Effector memory CD8-positive, alpha-beta T cell (primary cell): Measurements from ENCODE around the gene GNG12.

ENCODE experiments used
- ATAC-seq: fragments of 150-1000 bp; cut with Tn5 transposase; replicated peaks from 2 replicates; pipeline ENCODE4 v1.10.0; 2021; ENCODE audit warnings: mild to moderate bottlenecking, moderate library complexity
- DNase-seq, 3 experiments: peaks; one replicate each; pipeline ENCODE4 v3.0.0; 2021
- H3K27ac Mint-ChIP-seq, 2 donors: one replicate each; pipeline ENCODE4 v1.8.0; 2022; ENCODE audit warnings: mild to moderate bottlenecking in 2 of 2, mixed read lengths in 2 of 2, moderate library complexity in 2 of 2
- H3K27me3 Mint-ChIP-seq, 2 donors: one replicate each; pipeline ENCODE4 v1.8.0; 2022; ENCODE audit warnings: mixed read lengths in 2 of 2
- H3K36me3 Mint-ChIP-seq: one replicate; pipeline ENCODE4 v1.8.0; 2022; ENCODE audit warnings: mild to moderate bottlenecking, moderate library complexity, mixed read lengths; ENCODE audit not compliant: insufficient read depth
- H3K4me1 Mint-ChIP-seq, 2 donors: one replicate each; pipeline ENCODE4 v1.8.0; 2022; ENCODE audit warnings: low read depth in 2 of 2, mixed read lengths in 2 of 2
- H3K4me3 Mint-ChIP-seq, 2 donors: one replicate each; pipeline ENCODE4 v1.8.0; 2022; ENCODE audit warnings: mild to moderate bottlenecking in 2 of 2, mixed read lengths in 2 of 2, moderate library complexity in 2 of 2
- H3K9me3 Mint-ChIP-seq, 2 donors: one replicate each; pipeline ENCODE4 v1.8.0; 2022; ENCODE audit warnings: mixed read lengths in 2 of 2

GNG12 gene

GRCh38 chr1:67745875-67746698 lies 87.2 kb downstream of the GNG12 start:
- Mint-ChIP-seq H3K27ac (no peak overlapping the region), H3K36me3 (no peaks in the 10 kb centered on the region), H3K27me3 (peaks cover 48 to 57% of the 10 kb centered on the region in 2 donors), H3K9me3 (no peaks in the 10 kb centered on the region), H3K4me1 (no peaks in the 10 kb centered on the region), H3K4me3 (no peak overlapping the region)
- no peak for DNase-seq
- no peak for ATAC-seq

DNA sequence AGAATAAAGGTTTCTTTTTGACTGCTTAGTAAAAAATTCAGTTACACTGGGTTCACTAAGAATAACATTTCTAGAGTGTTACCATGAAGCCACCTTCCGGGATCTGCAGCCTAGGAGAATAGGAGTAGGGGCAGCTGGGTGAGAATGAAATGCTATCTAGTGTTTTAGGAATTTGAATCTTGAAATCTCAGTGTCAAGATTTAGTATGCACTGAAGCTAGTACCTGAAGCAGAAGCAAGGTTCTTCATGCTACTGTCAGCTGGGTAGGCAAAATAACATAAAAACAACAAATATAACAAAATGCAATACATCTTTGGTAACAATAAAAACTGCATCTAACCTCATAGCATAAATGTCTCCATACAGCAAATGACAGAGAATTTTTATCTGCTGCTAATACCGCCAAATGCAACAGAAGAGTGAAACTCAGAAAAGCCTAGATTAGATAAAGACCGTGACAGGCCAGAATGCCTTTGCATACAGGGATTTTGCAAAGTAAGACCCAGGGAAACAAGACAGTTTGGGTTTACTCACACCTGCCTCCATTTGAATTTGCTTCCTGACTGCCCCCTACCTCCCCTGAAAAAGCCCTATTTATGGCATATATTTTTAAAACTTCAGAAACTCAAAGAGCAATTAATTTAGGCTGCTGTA lies 90.1 kb downstream of the GNG12 start:
- peaks cover 40 to 47% of the 10 kb centered on the region in 2 donors for H3K27me3 Mint-ChIP-seq
- DNase-seq (no peak), ATAC-seq (no peak)
- H3K27ac Mint-ChIP-seq, result no peak overlapping the region
- no peak overlapping the region for H3K4me3 Mint-ChIP-seq
- no peaks in the 10 kb centered on the region for H3K4me1 Mint-ChIP-seq
- H3K9me3 Mint-ChIP-seq, result no peaks in the 10 kb centered on the region
- no peaks in the 10 kb centered on the region for H3K36me3 Mint-ChIP-seq

GRCh38 chr1:67741736-67742135 lies 91.5 kb downstream of the GNG12 start:
- H3K4me3 Mint-ChIP-seq, result no peak overlapping the region
- H3K4me1 Mint-ChIP-seq, result peaks cover 0 to under 1% of the 10 kb centered on the region in 2 donors

GRCh38 chr1:67741121-67741520 lies 92.1 kb downstream of the GNG12 start:
- H3K4me1 Mint-ChIP-seq, result peaks cover 4 to 6% of the 10 kb centered on the region in 2 donors
- ATAC-seq (no peak), DNase-seq (no peak)
- H3K27ac Mint-ChIP-seq, result no peak overlapping the region
- peaks cover 22 to 28% of the 10 kb centered on the region in 2 donors for H3K27me3 Mint-ChIP-seq
- no peaks in the 10 kb centered on the region for H3K36me3 Mint-ChIP-seq
- no peak overlapping the region for H3K4me3 Mint-ChIP-seq
- no peaks in the 10 kb centered on the region for H3K9me3 Mint-ChIP-seq

More at GRCh38 chr1:67741736-67742135, 91.5 kb downstream of the GNG12 start:
- Mint-ChIP-seq H3K9me3 (no peaks in the 10 kb centered on the region), H3K27ac (no peak overlapping the region), H3K27me3 (peaks cover 28 to 34% of the 10 kb centered on the region in 2 donors), H3K36me3 (no peaks in the 10 kb centered on the region)
- no peak for DNase-seq
- ATAC-seq, result no peak

DNA sequence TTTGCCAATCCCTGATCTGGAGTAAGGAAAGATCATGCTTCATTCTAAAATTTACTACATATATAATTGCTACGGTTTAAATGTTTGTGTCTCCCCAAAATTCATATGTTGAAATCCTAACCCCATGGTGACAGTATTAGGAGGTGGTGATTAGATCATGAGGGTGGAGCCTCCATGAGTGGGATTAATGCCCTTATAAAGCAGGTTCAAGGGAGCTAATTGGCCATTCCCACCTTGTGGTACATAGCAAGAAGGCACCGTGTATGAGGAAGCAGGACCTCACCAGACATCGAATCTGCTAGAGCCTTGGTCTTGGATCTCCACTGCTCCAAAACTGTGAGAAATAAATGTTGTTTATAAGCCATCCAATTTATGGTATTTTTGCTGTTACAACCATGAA lies 92.7 kb downstream of the GNG12 start:
- H3K9me3 Mint-ChIP-seq, result no peaks in the 10 kb centered on the region
- no peak overlapping the region for H3K27ac Mint-ChIP-seq
- H3K27me3 Mint-ChIP-seq, result peaks cover 16 to 22% of the 10 kb centered on the region in 2 donors
- no peak overlapping the region for H3K4me3 Mint-ChIP-seq
- peaks cover 8 to 11% of the 10 kb centered on the region in 2 donors for H3K4me1 Mint-ChIP-seq
- H3K36me3 Mint-ChIP-seq, result no peaks in the 10 kb centered on the region
- DNase-seq (no peak), ATAC-seq (no peak)

DNA sequence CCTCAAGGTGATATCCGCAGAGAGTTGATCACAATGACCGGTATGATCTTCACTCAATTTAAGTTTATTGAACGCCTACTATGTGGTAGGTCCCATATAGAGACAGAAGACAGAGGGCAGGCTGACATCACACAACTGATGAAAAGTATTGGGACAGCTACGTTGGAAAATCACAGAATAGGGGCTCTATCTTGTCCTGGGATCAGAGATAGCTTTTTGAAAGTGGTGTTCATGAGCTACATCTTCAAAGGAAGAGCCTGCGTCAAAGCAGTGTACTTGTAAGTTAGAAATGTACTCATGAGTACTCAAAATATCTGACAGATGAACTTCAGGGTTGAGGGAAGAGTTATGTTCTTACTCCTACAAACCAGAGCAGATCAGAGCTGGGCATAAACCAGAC lies 93.9 kb downstream of the GNG12 start:
- Mint-ChIP-seq H3K9me3 (no peaks in the 10 kb centered on the region), H3K27ac (no peak overlapping the region), H3K4me1 (peaks cover 8 to 11% of the 10 kb centered on the region in 2 donors), H3K27me3 (peaks cover 5 to 10% of the 10 kb centered on the region in 2 donors), H3K4me3 (no peak overlapping the region), H3K36me3 (no peaks in the 10 kb centered on the region)
- DNase-seq (no peak), ATAC-seq (no peak)

- peaks cover 0 to 10% of the 10 kb centered on the region in 2 donors for H3K27me3 Mint-ChIP-seq
- H3K4me3 Mint-ChIP-seq, result no peak overlapping the region
- peaks cover 8 to 11% of the 10 kb centered on the region in 2 donors for H3K4me1 Mint-ChIP-seq
- no peaks in the 10 kb centered on the region for H3K36me3 Mint-ChIP-seq
- H3K9me3 Mint-ChIP-seq, result no peaks in the 10 kb centered on the region
- DNase-seq (no peak), ATAC-seq (no peak)
- H3K27ac Mint-ChIP-seq, result no peak overlapping the region
Observed at GRCh38 chr1:67738401-67738800, 94.9 kb downstream of the GNG12 start.

GRCh38 chr1:67737875-67738274 lies 95.4 kb downstream of the GNG12 start:
- Mint-ChIP-seq H3K9me3 (no peaks in the 10 kb centered on the region), H3K27me3 (peaks cover 0 to 10% of the 10 kb centered on the region in 2 donors), H3K36me3 (no peaks in the 10 kb centered on the region), H3K4me3 (no peak overlapping the region), H3K27ac (no peak overlapping the region), H3K4me1 (peaks cover 8 to 11% of the 10 kb centered on the region in 2 donors)
- no peak for DNase-seq
- ATAC-seq, result no peak

DNA sequence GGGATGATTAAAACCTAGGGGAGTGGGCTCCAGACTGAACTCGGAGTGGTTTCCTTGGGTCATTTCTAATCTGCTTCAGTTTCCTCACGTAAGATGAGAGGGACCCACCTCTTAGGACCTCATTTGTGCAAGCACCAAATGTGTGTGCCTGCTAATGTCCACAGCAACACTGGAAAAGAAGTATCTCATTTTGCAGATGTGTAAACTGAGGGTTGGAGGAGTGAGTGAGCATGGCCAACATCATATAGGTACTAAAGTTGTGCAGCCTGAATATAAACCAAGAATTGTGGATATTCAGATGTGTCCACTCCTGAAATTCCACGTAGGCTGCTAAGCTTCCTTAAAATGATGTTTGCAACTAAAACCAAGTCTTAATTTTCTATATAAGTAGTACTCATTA lies 96.5 kb downstream of the GNG12 start:
- no peak for DNase-seq
- Mint-ChIP-seq H3K9me3 (no peaks in the 10 kb centered on the region), H3K4me1 (peaks cover 8 to 11% of the 10 kb centered on the region in 2 donors), H3K27ac (peak overlapping the region; percentile 50 to 92), H3K4me3 (peak overlapping the region in 1 of 2 donors; percentile 77), H3K27me3 (peaks cover 0 to 10% of the 10 kb centered on the region in 2 donors), H3K36me3 (no peaks in the 10 kb centered on the region)
- ATAC-seq, result no peak

GRCh38 chr1:67735806-67736627 lies 97.2 kb downstream of the GNG12 start:
- Mint-ChIP-seq H3K36me3 (no peaks in the 10 kb centered on the region), H3K27ac (peak overlapping the region; percentile 50 to 92)
- ATAC-seq, result peak; percentile 83

GRCh38 chr1:67735206-67735605 lies 98.1 kb downstream of the GNG12 start:
- H3K27ac Mint-ChIP-seq, result peak overlapping the region in 1 of 2 donors; percentile 92
- no peak overlapping the region for H3K4me3 Mint-ChIP-seq
- H3K4me1 Mint-ChIP-seq, result peaks cover 8 to 11% of the 10 kb centered on the region in 2 donors
- H3K9me3 Mint-ChIP-seq, result no peaks in the 10 kb centered on the region
- peaks cover 0 to 10% of the 10 kb centered on the region in 2 donors for H3K27me3 Mint-ChIP-seq
- ATAC-seq (no peak), DNase-seq (no peak)
- H3K36me3 Mint-ChIP-seq, result no peaks in the 10 kb centered on the region

More at GRCh38 chr1:67735806-67736627, 97.2 kb downstream of the GNG12 start:
- Mint-ChIP-seq H3K4me3 (peak overlapping the region; percentile 72 to 77), H3K9me3 (no peaks in the 10 kb centered on the region), H3K4me1 (peaks cover 8 to 11% of the 10 kb centered on the region in 2 donors), H3K27me3 (peaks cover 0 to 10% of the 10 kb centered on the region in 2 donors)
- DNase-seq, result no peak

DNA sequence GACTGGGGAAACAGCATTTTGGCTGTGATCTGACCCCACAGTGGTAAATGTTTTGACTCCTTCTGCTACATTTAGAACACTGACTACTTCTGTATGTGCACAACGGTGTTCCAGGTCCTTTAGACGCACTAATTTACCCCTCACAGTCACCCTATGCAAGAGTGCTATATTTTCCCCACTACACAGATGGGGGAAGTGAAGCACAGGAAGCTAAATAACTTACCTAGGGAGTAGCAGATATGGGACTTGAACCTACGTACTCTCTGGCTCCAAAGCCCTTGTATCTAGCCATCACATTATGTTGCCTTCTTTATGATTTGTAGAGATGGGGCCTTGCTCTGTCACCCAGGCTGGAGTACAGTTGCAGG lies 99.0 kb downstream of the GNG12 start:
- no peak for DNase-seq
- Mint-ChIP-seq H3K27ac (no peak overlapping the region), H3K27me3 (peaks cover 0 to 10% of the 10 kb centered on the region in 2 donors), H3K9me3 (no peaks in the 10 kb centered on the region), H3K36me3 (no peaks in the 10 kb centered on the region), H3K4me1 (peaks cover 8 to 11% of the 10 kb centered on the region in 2 donors), H3K4me3 (no peak overlapping the region)
- no peak for ATAC-seq

DNA sequence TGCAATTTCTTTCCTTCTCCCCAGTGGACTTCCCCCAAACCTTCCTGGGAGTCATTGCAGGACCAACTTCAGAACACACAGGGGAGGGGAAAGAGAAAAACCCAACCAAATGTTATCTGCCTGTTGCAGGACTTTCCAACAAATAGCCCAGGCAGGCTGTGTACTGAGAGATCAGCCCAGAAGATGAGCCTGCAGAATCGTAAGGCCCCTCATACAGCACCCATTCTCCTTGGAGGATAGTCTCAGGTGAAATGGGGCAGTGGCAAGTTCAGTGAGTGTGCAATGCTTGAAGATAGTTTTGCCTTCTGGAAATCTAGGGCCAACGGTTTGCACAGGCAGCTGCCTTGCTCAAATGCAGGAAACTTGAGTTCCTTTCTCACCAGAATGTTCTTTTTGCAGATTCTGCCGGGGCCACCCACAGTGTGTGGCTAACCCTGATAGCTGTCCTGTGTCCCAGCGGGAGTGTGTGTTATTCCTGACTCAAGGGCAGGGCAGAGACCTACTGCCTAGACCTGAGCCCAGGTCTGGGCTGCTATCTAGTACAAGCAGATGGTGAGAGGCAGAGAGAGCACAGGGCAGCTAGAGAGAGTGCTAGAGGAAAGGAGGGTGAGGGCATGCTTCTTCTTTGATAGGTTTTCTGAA lies 99.5 kb downstream of the GNG12 start:
- Mint-ChIP-seq H3K27ac (no peak overlapping the region), H3K4me3 (no peak overlapping the region), H3K9me3 (no peaks in the 10 kb centered on the region), H3K36me3 (no peaks in the 10 kb centered on the region), H3K4me1 (peaks cover 8 to 11% of the 10 kb centered on the region in 2 donors), H3K27me3 (peaks cover 0 to 10% of the 10 kb centered on the region in 2 donors)
- ATAC-seq, result no peak
- no peak for DNase-seq
